NCI-H187 (cell line): Measurements from ENCODE around the gene GPD2.
"Not testable (repeated sequence)": the region's sequence is repeated elsewhere in the genome, so short reads cannot be mapped to it uniquely, and the experiment has no call there.

Experiments used
- DNase-seq, 2 experiments: peaks; one replicate each; lab custom pipeline; 2025; lab: John Stamatoyannopoulos, UW

The GPD2 gene

GRCh38 chr2:156589381-156590079, 153.4 kb downstream of the GPD2 start:
- no peak for DNase-seq

- DNase-seq, result no peak
These were observed 154.0 kb downstream of the GPD2 start for GRCh38 chr2:156590085-156590739.

GRCh38 chr2:156592809-156593593, 156.8 kb downstream of the GPD2 start:
- DNase-seq, result no peak

GRCh38 chr2:156593594-156593921, 157.4 kb downstream of the GPD2 start:
- no peak for DNase-seq

- no peak for DNase-seq
These were observed 162.4 kb downstream of the GPD2 start for GRCh38 chr2:156598563-156598962.

GRCh38 chr2:156600196-156600595, 164.0 kb downstream of the GPD2 start:
- no peak for DNase-seq

GRCh38 chr2:156601855-156602551, 165.8 kb downstream of the GPD2 start:
- DNase-seq, result no peak

GRCh38 chr2:156602552-156602933, 166.4 kb downstream of the GPD2 start:
- no peak for DNase-seq

GRCh38 chr2:156615836-156616322, 179.7 kb downstream of the GPD2 start:
- no peak for DNase-seq

- DNase-seq, result not testable (repeated sequence)
These were observed 181.9 kb downstream of the GPD2 start for GRCh38 chr2:156618071-156618470.

GRCh38 chr2:156619021-156619539, 182.9 kb downstream of the GPD2 start:
- no peak for DNase-seq

- DNase-seq, result no peak
These were observed 186.3 kb downstream of the GPD2 start for GRCh38 chr2:156622491-156622890.

- no peak for DNase-seq
These were observed 189.4 kb downstream of the GPD2 start for GRCh38 chr2:156625360-156626170.

- DNase-seq, result no peak
These were observed 190.8 kb downstream of the GPD2 start for GRCh38 chr2:156626931-156627330.

- no peak for DNase-seq
These were observed 194.6 kb downstream of the GPD2 start for GRCh38 chr2:156630579-156631337.

- no peak for DNase-seq
These were observed 199.5 kb downstream of the GPD2 start for GRCh38 chr2:156635646-156636045.
